Measurements from ENCODE around the gene RNF220. TPM values are rescaled to one million over a fixed set of nuclear protein-coding genes. Genes with fewer than 3 reads are reported as not detected.

RNF220 gene
- polyA plus RNA-seq, 1 donor from 2014 or later, result 142 TPM

DNA sequence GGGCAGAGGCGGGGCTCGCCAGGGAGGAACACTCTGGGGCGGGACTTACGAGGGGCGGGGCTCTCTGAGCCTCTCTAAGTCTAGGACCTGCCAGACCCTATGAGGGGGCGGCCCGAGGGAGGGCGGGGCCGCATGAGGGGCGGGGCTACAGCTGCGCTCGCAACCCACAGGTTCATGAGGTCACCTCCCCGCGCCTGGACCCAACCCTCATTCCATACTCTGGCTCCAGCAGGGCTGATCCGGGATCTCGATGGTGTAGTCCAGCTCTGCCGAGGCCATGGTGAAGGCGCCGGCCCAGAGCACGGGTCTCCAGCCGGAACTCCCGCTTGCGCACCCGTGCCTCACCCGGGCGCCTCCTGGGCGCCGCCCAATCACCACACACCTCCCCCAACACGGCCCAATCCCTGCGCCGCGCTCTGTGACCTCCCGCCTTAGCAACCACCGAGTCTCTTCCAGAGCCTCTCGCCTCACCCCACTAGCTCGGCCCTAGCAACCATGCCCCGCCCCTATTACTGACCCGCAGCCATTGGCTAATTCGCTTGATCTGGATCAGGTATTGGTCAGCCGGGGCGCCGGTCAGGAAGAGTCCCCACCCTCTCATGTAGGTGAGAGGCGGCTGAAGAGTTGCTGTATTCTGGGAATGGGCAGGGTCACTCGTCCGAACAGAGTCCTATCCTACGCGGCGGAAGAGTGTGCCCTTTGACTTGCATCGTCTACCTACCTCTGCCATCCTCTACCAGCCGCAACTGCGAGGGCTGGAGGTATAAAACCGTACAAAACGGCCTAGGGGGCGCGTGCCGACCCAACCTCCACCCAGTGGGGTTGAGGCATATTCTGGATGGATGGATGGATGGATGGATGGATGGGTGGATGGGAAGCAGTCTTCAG lies 269.3 kb downstream of the RNF220 start, which contains the start of the genes ARMH1 and TMEM53:
TSS of gene ARMH1 (plus strand) at position 602 of the 888 bp plus-strand sequence. CDS start 14,984 bp downstream, outside the sequence.
TSS of gene TMEM53 (minus strand) at position 369 of the 888 bp plus-strand sequence. CDS start at position 279, 90 bp downstream.
- H3K27ac ChIP-seq (ENCODE audit: low read length), result peak within 1 kb of the TSS; percentile 79
- no peaks in the 10 kb centered on the region for H3K36me3 ChIP-seq (ENCODE audit: insufficient read depth, low read length)
- peak within 1 kb of the TSS; percentile 92 for H3K4me2 ChIP-seq (ENCODE audit: low read length)
- no peaks in the 10 kb centered on the region for H3K9me3 ChIP-seq (ENCODE audit: low read length)
- H3K27me3 ChIP-seq (ENCODE audit: insufficient read depth, low read depth, low read length), result no peaks in the 10 kb centered on the region
- H3K4me3 ChIP-seq (ENCODE audit: low read length), result peak within 1 kb of the TSS; percentile 71
- no peaks in the 10 kb centered on the region for H3K9me2 ChIP-seq (ENCODE audit: insufficient read depth, low read length)
- H3K9ac ChIP-seq (ENCODE audit: low read length), result peak within 1 kb of the TSS; percentile 75
- no peaks in the 10 kb centered on the region for H3K79me2 ChIP-seq (replicated peaks; ENCODE audit: insufficient read depth, low read length)
- peak; percentile 21 for TF ChIP-seq EP300 (conservative IDR thresholded peaks at IDR 0.05; ENCODE audit: poor library complexity, severe bottlenecking)
- TF ChIP-seq MXI1 (conservative IDR thresholded peaks at IDR 0.05; ENCODE audit: poor library complexity, severe bottlenecking), result peak; percentile 82
- TF ChIP-seq RAD21 (conservative IDR thresholded peaks at IDR 0.05), result no peak
- TF ChIP-seq, protein P1, sequence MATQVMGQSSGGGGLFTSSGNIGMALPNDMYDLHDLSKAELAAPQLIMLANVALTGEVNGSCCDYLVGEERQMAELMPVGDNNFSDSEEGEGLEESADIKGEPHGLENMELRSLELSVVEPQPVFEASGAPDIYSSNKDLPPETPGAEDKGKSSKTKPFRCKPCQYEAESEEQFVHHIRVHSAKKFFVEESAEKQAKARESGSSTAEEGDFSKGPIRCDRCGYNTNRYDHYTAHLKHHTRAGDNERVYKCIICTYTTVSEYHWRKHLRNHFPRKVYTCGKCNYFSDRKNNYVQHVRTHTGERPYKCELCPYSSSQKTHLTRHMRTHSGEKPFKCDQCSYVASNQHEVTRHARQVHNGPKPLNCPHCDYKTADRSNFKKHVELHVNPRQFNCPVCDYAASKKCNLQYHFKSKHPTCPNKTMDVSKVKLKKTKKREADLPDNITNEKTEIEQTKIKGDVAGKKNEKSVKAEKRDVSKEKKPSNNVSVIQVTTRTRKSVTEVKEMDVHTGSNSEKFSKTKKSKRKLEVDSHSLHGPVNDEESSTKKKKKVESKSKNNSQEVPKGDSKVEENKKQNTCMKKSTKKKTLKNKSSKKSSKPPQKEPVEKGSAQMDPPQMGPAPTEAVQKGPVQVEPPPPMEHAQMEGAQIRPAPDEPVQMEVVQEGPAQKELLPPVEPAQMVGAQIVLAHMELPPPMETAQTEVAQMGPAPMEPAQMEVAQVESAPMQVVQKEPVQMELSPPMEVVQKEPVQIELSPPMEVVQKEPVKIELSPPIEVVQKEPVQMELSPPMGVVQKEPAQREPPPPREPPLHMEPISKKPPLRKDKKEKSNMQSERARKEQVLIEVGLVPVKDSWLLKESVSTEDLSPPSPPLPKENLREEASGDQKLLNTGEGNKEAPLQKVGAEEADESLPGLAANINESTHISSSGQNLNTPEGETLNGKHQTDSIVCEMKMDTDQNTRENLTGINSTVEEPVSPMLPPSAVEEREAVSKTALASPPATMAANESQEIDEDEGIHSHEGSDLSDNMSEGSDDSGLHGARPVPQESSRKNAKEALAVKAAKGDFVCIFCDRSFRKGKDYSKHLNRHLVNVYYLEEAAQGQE (IDR thresholded peaks at IDR 0.05; ENCODE audit: borderline replicate concordance), result peak; percentile 5
- no peak for TF ChIP-seq SMC3 (conservative IDR thresholded peaks at IDR 0.05; ENCODE audit: poor library complexity)
- peak; percentile 77 for TF ChIP-seq POLR2AphosphoS5 (IDR thresholded peaks at IDR 0.05)
- TF ChIP-seq TAF1 (IDR thresholded peaks at IDR 0.05; ENCODE audit: low read depth), result peak; percentile 26
- H2AFZ ChIP-seq (ENCODE audit: low read depth, low read length), result peak within 1 kb of the TSS; percentile 80
- H3F3A ChIP-seq (ENCODE audit: insufficient read depth, low read length, poor library complexity, severe bottlenecking), result no peaks in the 10 kb centered on the region
- no peaks in the 10 kb centered on the region for H4K20me1 ChIP-seq (ENCODE audit: insufficient read depth)

GRCh38 chr1:44675186-44675585 lies 270.1 kb downstream of the RNF220 start:
- TF ChIP-seq RAD21 (conservative IDR thresholded peaks at IDR 0.05) (no peak), MXI1 (conservative IDR thresholded peaks at IDR 0.05; ENCODE audit: poor library complexity, severe bottlenecking) (no peak), EZH2 (IDR thresholded peaks at IDR 0.05; ENCODE audit: borderline replicate concordance, insufficient read depth, low read length, poor library complexity, severe bottlenecking) (no peak), CTCF (IDR thresholded peaks at IDR 0.05; ENCODE audit: poor library complexity, severe bottlenecking) (no peak), POLR2AphosphoS5 (IDR thresholded peaks at IDR 0.05) (no peak), SMC3 (conservative IDR thresholded peaks at IDR 0.05; ENCODE audit: poor library complexity) (no peak), TAF1 (IDR thresholded peaks at IDR 0.05; ENCODE audit: low read depth) (no peak), EP300 (conservative IDR thresholded peaks at IDR 0.05; ENCODE audit: poor library complexity, severe bottlenecking) (no peak)
- TF ChIP-seq, protein P1 (IDR thresholded peaks at IDR 0.05; ENCODE audit: borderline replicate concordance), result no peak
- Histone ChIP-seq H3K4me2 (ENCODE audit: low read length) (peak overlapping the region; percentile 92), H2AFZ (ENCODE audit: low read depth, low read length) (peak overlapping the region; percentile 80)

More at GRCh38 chr1:44675186-44675585, 270.1 kb downstream of the RNF220 start:
- Histone ChIP-seq H3K79me2 (replicated peaks; ENCODE audit: insufficient read depth, low read length) (no peaks in the 10 kb centered on the region), H3K36me3 (ENCODE audit: insufficient read depth, low read length) (no peaks in the 10 kb centered on the region), H3K9me3 (ENCODE audit: low read length) (no peaks in the 10 kb centered on the region), H3K9me2 (ENCODE audit: insufficient read depth, low read length) (no peaks in the 10 kb centered on the region), H3F3A (ENCODE audit: insufficient read depth, low read length, poor library complexity, severe bottlenecking) (no peaks in the 10 kb centered on the region), H3K4me3 (ENCODE audit: low read length) (peak overlapping the region; percentile 71), H3K9ac (ENCODE audit: low read length) (peak overlapping the region; percentile 75), H3K27ac (ENCODE audit: low read length) (peak overlapping the region; percentile 79), H3K27me3 (ENCODE audit: insufficient read depth, low read depth, low read length) (no peaks in the 10 kb centered on the region), H4K20me1 (ENCODE audit: insufficient read depth) (no peaks in the 10 kb centered on the region)
